Cerebellar cortex (tissue), 1 donor: ENCODE measurements around the gene ROBO1.
A peak's percentile ranks its signal among the peaks of the same experiment; 100 is the strongest.
"Not testable (repeated sequence)": the region's sequence is repeated elsewhere in the genome, so short reads cannot be mapped to it uniquely, and the experiment has no call there.

Experiments used
- DNase-seq: peaks from one replicate; pipeline ENCODE4 v3.0.0-alpha.2; 2015; ENCODE audit warnings: low spot score

The ROBO1 gene

DNA sequence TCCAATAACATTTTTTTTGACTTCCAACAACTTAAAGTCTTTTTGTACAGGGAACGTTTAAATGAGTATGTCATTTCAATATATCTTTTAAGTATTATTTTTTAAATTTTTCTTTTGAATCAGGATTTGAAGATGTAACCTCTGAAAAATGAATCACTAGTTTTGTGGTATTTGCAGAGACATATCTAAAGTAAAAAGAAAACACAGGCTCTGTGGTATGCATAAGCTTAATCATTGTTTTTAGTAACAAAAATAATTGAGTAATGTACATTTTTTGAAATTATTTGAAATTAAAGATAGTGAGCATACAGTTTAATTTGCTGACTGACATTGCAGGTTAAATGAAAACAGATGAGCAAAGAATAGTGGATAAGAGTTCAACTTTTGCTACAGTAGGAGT is 531.3 kb downstream of the ROBO1 start:
- no peak for DNase-seq

DNA sequence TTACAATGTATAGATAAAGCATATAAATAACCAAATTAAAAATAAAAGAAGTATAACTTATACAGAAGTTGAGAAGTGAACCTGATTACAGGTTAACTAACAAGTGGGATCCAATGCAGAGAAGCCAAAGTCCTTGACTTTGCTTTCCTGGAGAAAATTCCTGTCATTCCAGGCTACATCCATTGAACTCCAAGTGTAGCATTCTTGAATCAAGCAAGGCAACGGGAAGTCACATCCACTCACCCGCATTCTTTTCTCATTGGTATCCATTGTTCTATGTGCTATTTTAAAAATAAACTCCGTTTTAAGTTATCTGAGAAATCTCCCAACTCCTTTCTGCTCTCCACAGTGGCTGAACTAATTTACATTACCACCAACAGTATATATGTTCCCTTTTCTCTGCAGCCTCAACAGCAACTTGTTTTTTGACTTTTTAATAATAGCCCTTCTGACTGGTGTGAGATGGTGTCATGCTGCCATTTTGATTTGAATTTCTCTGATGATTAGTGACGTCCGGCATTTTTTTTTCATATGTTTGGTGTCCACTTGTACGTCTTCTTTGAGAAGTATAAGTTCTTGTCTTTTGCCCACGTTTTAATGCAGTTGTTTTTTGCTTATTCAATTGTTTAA is 534.3 kb downstream of the ROBO1 start:
- DNase-seq, result no peak

DNA sequence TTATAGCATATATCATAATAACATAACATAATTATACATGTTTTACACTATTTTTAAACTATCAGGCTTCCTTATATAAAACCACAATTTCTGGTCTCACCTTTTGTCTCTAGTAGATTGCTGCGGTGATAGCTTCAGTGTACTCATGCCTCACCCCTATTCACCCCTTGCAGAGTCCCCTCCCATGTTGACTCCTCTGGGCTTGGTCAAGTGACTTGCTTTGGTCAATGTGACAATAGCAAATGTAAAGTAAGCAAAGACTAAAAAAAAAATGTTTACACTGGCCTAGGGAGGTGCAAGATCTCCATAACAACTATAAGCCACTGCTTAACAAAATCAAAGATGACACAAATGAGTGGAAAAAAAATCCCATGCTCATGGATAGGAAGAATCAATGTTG is 537.5 kb downstream of the ROBO1 start:
- DNase-seq, result no peak

DNA sequence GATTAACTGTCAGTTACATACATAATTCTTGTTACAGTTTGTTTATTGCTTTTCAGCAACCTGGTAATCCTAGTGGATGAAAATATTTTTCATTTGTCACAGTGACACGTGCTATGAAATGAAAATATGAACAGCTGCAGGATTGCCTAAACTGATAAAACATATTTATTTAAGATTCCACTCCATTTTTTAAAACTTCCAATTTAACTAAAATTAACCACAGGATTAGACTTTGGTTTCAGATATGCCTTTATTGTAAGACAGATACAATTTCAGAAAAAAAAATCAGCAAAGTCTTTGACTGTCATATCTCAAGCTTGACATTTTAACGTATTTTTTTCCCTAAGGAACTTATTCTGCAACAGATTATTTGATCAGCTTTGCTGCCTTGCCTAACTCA is 550.7 kb downstream of the ROBO1 start:
- no peak for DNase-seq

DNA sequence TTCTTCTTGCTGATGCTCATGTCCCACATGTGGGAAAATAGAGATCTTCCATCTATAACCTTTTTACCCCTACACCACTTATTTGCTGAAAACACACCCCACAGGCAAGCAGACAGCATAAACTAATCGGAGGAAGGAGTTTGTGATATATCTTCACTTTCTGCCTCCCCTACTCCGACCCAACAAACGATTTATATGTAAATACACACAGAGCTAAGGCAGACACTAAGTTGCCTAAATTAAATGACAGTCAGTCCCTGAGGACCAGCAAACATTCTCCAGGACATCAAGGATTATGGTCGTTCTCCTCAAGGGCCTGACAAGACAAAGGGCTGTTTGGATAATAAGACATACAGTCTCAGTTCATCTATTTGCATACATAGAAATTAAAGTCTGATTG is 552.5 kb downstream of the ROBO1 start:
- DNase-seq, result no peak

DNA sequence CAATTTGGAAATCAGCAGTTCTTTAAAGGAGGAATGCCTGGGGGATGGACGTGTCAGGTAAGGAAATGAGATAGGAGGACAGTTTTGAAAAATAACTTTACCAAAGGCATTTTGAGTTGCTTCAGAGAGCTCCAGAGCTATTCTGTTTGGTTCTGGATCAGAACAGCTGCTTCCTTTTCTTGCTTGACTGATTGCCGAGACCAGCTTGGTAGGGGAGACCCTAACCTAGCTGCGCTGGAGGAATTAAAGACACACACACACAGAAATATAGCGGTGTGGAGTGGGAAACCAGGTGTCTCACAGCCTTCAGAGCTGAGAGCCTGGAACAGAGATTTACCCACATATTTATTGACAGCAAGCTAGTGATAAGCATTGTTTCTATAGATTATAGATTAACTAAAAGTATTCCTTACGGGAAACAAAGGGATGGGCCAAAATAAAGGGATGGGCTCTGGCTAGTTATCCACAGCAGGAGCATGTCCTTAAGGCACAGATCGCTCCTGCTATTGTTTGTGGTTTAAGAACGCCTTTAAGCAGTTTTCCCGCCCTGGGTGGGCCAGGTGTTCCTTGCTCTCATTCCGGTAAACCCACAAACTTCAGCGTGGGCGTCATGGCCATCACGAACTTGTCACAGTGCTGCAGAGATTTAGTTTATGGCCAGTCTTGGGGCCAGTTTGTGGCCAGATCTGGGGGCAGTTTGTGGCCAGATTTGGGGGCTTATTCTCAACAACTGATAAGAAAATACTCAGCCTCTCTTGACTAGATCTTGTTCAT is 556.0 kb downstream of the ROBO1 start:
- no peak for DNase-seq

DNA sequence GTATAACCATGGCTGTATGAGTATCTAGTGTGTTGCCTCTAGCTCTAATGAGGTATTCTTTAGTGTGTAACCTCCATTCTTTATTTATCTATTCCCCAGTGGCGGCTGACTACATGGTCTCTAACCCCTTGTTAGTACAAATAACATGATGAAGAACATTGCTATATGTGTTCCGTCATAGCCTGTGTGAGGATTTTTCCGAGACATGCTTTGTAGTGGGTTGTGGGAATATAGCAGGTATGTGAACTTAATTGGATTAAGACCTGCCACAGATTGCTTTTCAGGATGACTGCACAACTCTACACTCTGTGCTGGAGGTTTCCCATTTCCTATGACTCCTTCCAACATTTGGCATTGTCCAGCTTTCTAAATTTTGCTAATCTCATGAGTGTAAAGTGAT is 563.4 kb downstream of the ROBO1 start:
- DNase-seq, result peak; percentile 14

DNA sequence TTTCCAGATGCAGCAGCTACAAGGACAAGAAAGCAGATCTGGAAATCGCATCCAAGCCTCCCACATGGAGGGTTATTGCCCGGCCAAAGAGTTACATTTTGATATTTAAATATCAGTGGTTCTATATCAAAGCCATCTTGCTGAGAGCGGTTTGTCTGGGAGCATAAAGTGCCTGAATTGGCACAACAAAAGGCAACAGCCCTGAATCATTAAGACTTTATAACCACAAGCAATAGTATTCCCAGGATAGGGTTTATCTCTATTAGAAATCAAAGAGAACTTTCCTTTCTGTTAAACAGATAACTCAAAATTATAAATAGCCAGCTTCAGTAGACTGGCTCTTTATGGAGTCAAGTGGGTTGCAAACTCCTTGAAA is 564.7 kb downstream of the ROBO1 start:
- DNase-seq, result no peak

DNA sequence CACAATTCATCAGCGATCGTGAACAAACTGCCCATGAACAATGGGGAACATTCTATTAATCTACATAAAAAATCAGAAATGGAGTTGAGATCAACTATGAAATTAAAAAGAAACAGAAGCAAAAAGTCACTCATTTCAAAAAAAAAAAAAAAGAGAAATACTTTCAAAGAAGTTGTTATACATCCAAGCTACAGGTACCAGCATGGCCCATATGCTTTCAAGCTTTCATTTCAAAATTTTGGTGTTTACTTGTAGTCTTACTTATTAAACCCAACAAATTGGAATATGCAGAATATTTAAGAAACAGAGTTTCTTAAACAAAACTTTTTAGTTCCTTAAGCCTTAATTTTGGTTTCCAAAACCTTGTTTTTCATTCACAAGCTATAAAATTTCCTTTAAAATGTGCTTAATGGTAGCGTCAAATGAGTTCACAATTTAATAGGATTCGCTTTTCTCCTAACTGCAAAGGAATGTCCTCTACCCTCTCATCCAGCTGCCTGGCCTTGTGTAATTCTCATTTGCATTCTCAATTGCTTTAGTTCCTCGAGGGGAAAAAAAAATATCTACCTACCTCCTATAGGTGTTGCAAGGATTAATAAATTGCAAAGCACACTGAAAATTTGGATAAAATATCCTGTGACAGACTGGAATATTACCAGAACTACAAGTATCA is 565.2 kb downstream of the ROBO1 start:
- no peak for DNase-seq

DNA sequence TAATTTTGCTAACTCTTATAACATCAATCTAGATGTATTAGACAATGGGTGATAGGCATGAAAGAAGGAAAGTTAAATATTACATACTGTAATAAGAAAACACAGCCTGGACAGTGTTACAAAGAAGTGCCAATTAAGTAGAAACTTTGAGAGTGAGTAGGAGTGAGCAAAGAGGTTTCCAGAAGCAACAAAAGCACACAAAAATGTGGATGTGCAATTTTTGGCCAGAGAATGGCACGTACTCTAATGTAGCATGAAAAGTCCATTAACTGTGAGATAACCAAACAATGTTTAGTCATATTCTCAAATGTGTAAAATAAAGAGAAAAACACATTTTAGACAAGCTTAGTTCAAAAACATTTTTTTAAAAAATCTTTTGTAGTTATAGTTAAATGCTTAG is 567.3 kb downstream of the ROBO1 start:
- no peak for DNase-seq

DNA sequence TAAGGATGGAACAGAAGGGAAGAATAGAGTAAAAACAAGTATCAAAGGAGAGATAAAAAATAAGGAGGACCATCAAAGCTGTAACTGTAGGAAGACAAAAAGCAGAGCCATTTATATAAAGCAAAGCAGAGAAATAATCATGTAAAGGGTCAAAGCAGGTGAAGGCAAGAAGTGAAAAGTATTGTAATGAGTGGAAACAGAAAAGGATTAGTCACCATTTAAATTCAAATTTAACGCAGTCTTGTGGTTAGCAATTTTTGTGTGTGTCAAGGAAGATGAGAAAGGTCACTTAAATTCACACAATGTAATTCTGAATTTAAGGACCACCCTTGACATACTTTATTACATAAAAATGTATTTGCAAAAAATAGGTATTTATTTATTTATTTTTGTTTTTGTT is 567.8 kb downstream of the ROBO1 start:
- no peak for DNase-seq

DNA sequence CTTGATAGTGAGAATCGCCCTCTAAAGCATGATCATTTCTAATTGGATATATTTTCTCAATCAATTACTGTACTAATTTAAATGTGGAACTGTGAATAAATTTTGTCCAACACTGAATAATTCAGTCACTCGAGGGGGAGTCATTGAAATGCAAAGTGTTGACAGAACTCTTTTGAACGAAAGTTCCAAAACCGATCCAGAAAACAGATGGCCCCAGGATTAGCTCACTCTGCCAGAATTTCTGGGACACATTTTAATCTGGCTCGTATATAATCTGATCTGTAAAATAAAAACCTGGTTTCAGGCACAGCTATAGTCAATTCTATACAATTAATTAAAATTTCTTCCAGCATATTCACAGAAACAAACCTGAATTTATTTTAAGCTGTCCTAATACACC is 580.4 kb downstream of the ROBO1 start:
- DNase-seq, result peak; percentile 58

DNA sequence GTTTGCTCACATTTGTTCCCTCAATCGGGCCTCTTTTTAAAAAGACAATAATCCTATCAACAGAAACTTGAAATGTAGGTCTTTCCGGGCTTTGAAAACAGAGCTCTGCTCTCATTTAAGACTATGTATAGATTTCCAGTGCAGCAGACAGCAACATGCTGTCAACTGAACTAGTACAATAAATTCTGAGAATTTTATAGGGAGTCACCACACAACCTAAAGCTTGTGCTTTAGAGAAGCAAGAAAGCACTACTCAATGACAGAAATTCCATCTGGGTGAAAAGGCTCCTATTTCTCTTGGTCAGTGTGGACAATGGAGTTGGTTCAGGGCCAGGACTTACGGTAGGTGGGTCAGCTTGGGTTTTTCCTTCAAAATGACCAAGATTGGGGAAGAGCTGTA is 583.5 kb downstream of the ROBO1 start:
- DNase-seq, result no peak

DNA sequence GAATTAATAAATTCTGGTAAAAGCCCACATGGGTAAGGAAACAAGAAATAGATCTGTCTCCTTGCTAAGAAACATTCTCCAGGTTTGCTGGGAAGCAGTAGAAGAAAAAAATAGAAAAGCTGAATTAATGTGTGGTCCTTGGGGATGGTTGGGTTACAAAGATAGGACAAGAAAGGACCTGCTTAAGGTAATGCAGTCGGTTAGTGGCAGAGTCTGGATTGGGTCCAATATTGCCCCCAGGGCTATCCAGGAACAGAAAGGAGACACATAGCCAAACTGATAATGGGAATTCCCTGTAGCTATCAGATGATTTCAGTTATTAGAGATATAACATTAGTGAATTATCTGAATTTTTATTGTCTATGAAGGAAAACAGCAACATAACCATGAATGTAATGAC is 584.3 kb downstream of the ROBO1 start:
- no peak for DNase-seq

DNA sequence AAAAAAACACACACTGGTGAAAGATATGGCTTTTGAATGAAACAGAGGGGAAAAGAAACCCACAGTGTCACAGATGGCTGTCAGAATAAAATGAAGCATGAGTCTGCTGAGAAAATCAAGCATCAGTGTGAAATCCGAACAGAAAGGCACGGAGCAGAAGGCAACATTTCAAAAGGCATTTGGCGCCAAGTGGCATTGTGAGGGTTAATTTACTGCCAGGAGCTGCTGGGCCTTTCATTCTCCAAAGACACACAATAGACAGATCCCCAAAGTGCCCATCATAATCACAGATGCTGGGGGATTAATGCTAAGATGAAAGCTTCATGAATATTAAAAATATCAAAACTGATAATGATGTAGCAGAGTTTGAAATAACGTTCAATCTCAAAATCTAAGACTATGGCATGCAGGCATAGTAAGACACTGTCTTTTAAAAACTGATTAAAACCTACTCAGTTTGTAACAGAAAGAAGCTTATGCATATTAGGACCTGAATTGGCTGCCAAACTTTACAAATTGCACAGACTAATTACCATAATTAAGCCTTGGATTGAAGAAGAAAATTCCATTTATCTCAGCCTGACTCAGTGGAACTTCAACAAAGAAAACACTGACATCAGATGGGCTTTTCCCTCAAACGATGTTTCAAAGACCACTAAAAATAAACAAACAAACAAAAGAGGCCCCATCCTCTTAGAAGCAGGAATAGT is 589.2 kb downstream of the ROBO1 start:
- DNase-seq, result peak; percentile 35

DNA sequence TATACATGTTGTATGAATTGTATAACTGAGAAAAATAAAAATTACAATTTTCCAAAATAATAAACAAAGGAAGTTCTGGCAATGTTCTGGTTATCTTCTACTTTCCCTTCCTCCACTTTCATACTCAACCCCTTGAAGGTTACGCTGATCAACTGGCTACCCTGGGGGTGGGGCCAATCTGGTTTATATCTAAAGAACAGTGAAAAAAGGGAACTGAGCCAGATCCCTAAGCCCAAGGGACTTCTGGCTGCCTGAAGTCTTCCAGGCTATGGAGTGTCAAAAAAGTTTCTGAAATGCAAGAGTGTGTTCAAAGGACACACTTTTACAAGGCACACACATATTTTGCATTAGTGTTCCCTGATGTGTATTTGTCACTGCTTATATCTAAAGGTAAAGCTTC is 591.9 kb downstream of the ROBO1 start:
- no peak for DNase-seq

DNA sequence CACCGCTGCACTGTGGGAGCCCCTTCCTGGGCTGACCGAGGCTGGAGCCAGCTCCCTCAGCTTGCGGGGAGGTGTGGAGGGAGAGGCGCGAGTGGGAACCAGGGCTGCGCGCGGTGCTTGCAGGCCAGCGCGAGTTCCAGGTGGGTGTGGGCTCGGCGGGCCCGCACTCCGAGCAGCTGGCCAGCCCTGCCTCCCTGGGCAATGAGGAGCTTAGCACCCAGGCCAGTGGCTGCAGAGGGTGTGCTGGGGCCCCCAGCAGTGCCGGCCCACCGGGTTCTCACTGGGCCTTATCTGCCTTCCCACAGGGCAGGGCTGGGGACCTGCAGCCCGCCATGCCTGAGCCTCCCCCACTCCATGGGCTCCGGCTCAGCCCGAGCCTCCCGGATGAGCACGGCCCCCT is 594.5 kb downstream of the ROBO1 start:
- DNase-seq, result not testable (repeated sequence)

DNA sequence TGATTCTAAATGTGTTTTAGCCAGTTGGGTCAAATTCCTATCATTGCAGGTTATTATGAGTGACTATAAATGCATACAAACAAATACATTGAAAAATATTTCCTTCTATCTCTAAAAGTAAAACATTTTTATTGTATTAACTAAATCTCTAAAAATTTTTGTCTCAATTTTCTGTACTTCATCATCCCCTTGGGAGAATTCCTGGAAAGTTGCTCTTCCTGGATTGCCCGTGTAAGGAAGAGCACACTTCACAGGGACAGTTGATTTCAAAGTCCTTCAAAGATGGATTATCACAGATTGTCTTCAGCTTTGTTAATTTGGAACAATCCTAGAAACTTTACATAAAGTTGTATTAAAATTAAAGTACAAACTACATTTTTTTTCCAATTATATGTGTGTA is 595.6 kb downstream of the ROBO1 start:
- DNase-seq, result no peak

DNA sequence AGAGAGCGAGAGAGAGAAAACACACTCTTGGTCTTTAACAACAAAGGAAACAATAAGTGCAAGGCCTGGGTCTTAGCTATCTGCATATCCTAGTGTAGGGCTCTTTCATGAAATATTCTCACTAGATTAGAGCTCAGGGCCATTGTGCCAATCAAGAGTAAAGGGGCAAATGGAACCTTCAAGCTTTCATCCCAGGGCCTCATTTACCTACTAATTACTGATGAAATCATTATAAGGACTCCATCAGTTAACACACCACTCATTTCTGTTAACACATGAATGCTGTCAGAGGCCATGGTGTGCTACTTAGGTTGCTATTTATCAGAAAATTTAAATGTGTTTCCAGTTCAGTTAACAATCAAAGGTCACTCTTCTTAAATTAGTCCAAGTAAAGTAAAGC is 597.8 kb downstream of the ROBO1 start:
- DNase-seq, result no peak

DNA sequence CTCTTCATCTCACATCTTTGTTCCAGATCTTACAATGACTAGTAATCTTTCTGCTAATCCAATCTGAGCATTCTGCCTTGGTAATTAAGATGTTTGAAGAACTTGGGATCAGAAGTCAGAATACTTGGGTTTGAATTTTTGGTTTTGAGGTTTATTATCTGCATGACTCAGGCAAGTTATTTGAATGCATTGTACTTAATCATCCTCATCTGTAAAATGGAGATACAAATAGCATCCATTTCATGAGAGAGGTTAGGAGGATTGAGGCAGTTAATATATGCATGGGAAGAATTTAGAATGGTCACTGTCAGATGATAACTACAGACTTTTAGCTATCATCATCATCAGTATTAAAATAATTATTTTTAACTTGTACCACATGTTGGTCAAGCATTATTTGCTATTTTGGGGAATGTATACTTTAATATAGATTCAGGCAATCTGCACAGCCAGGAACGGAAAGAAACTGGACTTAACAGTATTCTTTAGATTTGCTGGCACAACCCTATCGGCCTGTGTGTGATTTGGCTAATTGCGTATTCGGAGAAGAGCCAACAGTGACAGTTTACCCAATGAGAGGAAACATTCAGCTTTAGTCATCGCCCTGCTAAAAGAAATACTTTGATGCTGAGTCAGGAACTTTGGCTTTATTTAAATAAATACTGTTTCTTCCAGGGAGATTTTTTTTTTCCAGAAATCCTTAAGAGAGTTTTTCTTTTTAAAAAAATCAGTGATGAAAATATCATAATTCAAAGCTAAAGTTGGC is 600.0 kb downstream of the ROBO1 start:
- DNase-seq, result no peak

DNA sequence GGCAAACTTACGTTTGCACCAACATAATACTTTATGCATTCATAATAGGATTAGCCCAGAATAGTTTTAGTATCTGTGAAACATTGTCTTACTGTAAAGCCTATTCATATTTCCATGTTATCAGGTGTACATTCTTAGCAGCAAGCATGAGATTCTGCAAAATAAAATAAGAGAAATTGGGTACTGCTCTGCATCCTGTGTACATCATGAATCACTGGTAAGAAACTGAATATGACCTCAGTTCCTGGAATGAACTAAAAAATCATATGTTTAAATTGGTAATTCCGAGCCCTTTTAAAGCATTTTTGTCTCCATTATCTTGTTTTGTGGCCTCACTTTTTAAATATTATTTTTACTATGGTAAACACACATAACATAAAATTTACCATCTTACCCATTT is 605.1 kb downstream of the ROBO1 start:
- no peak for DNase-seq

DNA sequence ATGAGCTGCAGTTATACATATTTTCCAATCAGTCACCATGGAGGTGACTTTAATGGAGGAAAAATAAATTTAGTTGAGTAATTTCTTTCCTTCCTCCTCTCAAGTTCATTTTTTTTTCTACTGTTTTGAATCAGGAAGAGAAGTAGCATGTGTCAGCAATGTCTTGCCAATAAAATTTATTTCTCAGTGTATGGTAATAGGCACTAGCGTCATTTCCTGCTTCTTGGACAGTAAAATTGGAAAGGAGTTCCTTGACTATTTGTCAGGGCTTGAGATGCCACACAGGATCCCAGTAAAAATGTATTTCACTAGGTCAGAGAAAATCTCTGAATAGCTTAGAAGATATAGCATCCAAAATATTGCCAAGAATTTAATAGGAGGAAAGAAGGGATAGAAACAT is 605.9 kb downstream of the ROBO1 start:
- DNase-seq, result no peak
